Activated CD8-positive, alpha-beta T cell treated with anti-CD3 and anti-CD28 coated beads for 36 hours (primary cell): ENCODE data around the gene COA8. TPM values are rescaled to one million over a fixed set of nuclear protein-coding genes. Genes with fewer than 3 reads are reported as not detected.

ENCODE experiments used
- ATAC-seq: fragments of 200-7000 bp; cut with Tn5 transposase; one replicate; pipeline ENCODE4 v1.10.0; 2021; ENCODE audit warnings: mild to moderate bottlenecking, moderate library complexity
- CTCF ChIA-PET: fragments of 350-600 bp; sonication (Branson Sonifier 250); formaldehyde crosslinking; loops from one replicate; lab custom pipeline; 2021; ENCODE audit warnings: antibody characterized with exemption; lab: Charles Lee
- POLR2A ChIA-PET: fragments of 350-600 bp; sonication (Branson Sonifier 250); formaldehyde crosslinking; loops from one replicate; lab custom pipeline; 2021; ENCODE audit warnings: antibody characterized with exemption; lab: Charles Lee
- DNase-seq: peaks from one replicate; pipeline ENCODE4 v3.0.0-alpha.2; 2020
- H3K27ac Mint-ChIP-seq: one replicate; pipeline ENCODE4 v1.8.0; 2021; ENCODE audit warnings: mild to moderate bottlenecking, mixed read lengths
- H3K27me3 Mint-ChIP-seq: one replicate; pipeline ENCODE4 v1.8.0; 2021; ENCODE audit warnings: mixed read lengths
- H3K36me3 Mint-ChIP-seq: one replicate; pipeline ENCODE4 v1.8.0; 2021; ENCODE audit warnings: low read depth, mixed read lengths
- H3K4me1 Mint-ChIP-seq: one replicate; pipeline ENCODE4 v1.8.0; 2021; ENCODE audit warnings: low read depth, mixed read lengths
- H3K4me3 Mint-ChIP-seq: one replicate; pipeline ENCODE4 v1.8.0; 2021; ENCODE audit warnings: mild to moderate bottlenecking, moderate library complexity, mixed read lengths
- H3K9me3 Mint-ChIP-seq: one replicate; pipeline ENCODE4 v1.8.0; 2021; ENCODE audit warnings: mixed read lengths
- intact Hi-C: fragments of 100-400 bp; cut with micrococcal nuclease; formaldehyde crosslinking; loops from one replicate; pipeline ENCODE4 v1.10.0; 2022
- total RNA-seq, 2 experiments: library from RNA; stranded (reverse); gene quantifications; one replicate each; pipeline ENCODE4 v1.2.3, GENCODE V29; 2021
- TF ChIP-seq, protein P1 (sequence below): fragments of 200-600 bp; IDR thresholded peaks from one replicate; pipeline ENCODE4 v1.8.0; 2022; ENCODE audit warnings: antibody characterized with exemption, mild to moderate bottlenecking

Gene COA8, protein sequence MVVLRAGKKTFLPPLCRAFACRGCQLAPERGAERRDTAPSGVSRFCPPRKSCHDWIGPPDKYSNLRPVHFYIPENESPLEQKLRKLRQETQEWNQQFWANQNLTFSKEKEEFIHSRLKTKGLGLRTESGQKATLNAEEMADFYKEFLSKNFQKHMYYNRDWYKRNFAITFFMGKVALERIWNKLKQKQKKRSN
- 10 to 100 TPM; 40.3 to 45.6 TPM for total RNA-seq

DNA sequence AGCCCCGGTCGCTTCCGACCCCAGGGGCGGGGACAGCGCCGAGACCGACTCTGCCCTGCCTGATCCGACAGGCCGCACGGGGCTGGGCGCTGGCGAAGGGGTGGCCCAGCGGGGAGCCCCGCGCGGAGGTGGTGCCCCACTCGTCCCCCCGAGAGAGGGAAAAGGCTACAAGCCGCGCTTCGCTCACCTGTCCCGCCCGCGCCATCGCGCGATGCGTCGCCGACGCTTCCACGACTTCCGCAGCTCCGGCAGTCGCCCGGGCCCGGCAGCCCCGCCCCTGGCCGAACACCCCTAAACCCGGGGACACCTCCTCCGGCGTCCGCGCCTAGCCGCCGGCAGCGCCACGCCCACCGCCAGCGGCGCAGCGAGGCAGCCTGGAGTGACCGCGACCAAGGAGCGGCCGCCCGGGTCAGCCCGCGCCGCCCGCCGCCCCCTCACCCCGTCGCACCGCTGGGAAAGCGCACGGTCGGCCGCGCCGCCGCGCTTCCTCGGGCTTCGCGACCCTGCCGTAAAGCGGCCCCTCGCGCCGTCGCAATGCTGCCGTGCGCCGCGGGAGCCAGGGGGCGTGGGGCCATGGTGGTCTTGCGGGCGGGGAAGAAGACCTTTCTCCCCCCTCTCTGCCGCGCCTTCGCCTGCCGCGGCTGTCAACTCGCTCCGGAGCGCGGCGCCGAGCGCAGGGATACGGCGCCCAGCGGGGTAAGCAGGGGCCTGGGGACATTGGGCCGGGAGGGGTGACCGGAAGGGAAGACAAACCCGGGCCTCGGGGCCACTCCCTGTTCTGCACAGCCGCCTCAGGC is at the start of gene COA8, which contains the start of gene BAG5:
COA8 (plus strand) TSS at position 532 of the 797 bp plus-strand sequence; CDS start at position 574, 42 bp downstream.
BAG5 (minus strand) TSS at position 229 of the 797 bp plus-strand sequence. CDS start 1,493 bp downstream, outside the sequence.
- peak within 1 kb of the TSS; percentile 100 for H3K4me3 Mint-ChIP-seq
- ATAC-seq = peak; percentile 83
- peaks cover 48% of the 10 kb centered on the region for H3K4me1 Mint-ChIP-seq
- ChIA-PET POLR2A (interaction anchor here (0.9 to 3.4 kb wide), 9 partner anchors 11 to 234 kb away, joined by 3 to 28 read pairs (median 4); partner anchors contain the start of genes KLC1 and TRMT61A), CTCF (interaction anchor here (0.7 to 2.6 kb wide), 4 partner anchors 9 to 44 kb away, joined by 3 to 14 read pairs (median 6); no protein-coding TSS in a partner anchor)
- peak; percentile 92 for DNase-seq
- H3K9me3 Mint-ChIP-seq = no peaks in the 10 kb centered on the region
- peak within 1 kb of the TSS; percentile 97 for H3K27ac Mint-ChIP-seq
- peaks cover 40% of the 10 kb centered on the region for H3K36me3 Mint-ChIP-seq
- TF ChIP-seq, protein P1, sequence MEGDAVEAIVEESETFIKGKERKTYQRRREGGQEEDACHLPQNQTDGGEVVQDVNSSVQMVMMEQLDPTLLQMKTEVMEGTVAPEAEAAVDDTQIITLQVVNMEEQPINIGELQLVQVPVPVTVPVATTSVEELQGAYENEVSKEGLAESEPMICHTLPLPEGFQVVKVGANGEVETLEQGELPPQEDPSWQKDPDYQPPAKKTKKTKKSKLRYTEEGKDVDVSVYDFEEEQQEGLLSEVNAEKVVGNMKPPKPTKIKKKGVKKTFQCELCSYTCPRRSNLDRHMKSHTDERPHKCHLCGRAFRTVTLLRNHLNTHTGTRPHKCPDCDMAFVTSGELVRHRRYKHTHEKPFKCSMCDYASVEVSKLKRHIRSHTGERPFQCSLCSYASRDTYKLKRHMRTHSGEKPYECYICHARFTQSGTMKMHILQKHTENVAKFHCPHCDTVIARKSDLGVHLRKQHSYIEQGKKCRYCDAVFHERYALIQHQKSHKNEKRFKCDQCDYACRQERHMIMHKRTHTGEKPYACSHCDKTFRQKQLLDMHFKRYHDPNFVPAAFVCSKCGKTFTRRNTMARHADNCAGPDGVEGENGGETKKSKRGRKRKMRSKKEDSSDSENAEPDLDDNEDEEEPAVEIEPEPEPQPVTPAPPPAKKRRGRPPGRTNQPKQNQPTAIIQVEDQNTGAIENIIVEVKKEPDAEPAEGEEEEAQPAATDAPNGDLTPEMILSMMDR = no peak
- H3K27me3 Mint-ChIP-seq = no peaks in the 10 kb centered on the region
- intact Hi-C loops = no loop called here

DNA sequence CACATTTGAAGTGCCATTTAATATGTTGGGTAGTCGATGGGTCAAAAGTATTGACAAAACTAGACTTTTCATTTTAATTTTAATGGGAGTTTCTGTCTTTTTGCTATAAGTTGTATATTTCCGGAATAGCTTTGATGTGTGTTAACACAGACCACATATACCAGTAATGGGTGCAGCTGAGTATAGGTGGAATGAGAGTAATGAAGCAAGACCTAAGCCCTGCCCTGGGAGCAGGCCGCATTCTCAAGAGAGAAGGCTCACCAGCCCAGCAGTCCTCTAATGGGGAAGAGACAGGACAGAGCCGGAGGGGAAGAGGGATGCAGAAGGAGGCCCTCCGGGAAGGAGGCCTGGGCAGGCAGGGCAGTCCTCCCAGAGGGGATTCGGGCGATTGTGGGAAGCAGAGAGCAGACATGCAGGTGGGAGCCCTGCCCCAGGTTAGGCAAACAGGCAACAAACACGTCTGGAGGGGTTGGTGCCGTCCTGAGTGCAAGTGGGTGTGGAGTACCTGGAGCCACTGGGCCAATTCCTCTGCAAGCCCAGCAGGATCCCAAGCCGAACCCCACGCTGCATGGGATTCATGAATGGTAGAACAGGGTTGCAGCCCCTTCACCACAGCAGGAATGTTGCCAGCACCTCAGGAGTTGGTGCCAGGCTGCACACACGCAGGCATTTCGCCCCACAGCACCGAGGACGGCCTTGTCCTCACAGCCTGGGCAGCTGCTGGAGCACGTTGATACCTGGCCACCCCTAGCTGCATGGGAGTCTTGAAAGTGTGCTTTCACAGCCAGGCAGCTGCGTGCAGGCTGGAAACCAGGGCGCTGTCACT is 48.0 kb upstream of the COA8 start:
- peaks cover 2% of the 10 kb centered on the region for H3K36me3 Mint-ChIP-seq
- H3K27ac Mint-ChIP-seq = no peak overlapping the region
- no peaks in the 10 kb centered on the region for H3K27me3 Mint-ChIP-seq
- intact Hi-C loops = no loop called here
- peaks cover 10% of the 10 kb centered on the region for H3K4me1 Mint-ChIP-seq
- TF ChIP-seq, protein P1 = no peak
- DNase-seq (no peak), ATAC-seq (no peak)
- POLR2A ChIA-PET = no interaction called here
- no peak overlapping the region for H3K4me3 Mint-ChIP-seq
- CTCF ChIA-PET = interaction anchor here (1.4 kb wide), 1 partner anchor 11 kb away, joined by 3 read pairs; no protein-coding TSS in a partner anchor
- no peaks in the 10 kb centered on the region for H3K9me3 Mint-ChIP-seq

DNA sequence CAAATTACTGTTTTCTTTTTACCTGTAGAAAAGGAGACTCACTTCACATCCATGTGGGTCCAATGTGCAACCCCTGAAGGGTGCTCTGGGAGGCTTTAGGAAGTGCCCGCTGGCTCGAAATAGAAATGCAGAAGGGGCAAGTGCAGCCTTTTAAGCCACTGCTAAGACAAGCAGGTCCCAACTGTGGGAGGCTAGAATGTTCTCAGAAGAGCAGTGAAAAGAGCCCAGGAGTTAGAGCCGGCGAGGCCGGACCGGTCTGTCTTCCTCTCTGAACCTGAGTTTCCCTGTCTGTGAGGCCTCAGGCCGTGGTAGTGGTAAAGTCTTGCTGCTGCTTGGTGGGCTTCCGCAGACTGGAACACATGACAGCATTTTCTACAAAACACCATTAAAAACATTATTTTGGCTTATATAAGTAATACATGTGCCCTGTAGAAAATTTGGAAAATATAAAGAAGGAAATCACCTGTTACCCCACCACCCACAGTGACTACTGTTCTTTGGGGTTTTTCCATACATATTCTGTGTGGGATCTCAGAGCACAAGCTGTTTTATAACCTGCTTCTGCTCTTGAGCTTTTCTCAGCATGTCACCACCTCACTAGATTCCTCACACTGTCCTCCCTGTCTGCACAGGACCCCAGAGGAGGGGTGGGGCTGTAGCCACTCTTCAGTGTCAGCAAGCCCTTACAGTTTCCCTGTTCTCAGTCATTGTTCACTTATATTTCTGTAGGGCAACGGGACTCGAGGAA is 46.2 kb upstream of the COA8 start:
- ATAC-seq (no peak), DNase-seq (no peak)
- Mint-ChIP-seq H3K4me1 (peaks cover 10% of the 10 kb centered on the region), H3K36me3 (no peaks in the 10 kb centered on the region), H3K4me3 (no peak overlapping the region), H3K27me3 (no peaks in the 10 kb centered on the region), H3K27ac (no peak overlapping the region), H3K9me3 (no peaks in the 10 kb centered on the region)
- intact Hi-C loops = no loop called here
- CTCF ChIA-PET = no interaction called here
- TF ChIP-seq, protein P1 = no peak
- POLR2A ChIA-PET = no interaction called here

DNA sequence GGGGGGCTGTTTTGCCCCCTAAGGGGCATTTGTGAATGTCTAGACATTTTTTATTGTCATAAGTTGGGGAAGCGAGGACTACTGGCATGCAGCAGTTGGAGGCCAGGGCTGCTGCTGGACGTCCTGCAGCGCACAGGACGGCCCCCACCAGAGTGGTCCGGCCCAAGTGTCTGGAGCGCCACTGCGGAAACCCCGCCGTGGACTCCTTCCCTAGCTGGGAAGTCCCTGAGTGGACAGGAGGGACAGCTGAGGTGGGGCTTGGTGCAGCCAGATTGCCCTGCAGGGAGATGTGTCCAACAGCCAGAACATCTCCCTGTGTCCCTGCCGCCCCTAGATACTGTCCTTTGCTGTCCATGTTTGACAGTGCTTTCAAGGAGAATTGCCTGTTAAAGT is 45.6 kb upstream of the COA8 start:
- no peaks in the 10 kb centered on the region for H3K36me3 Mint-ChIP-seq
- H3K4me3 Mint-ChIP-seq = no peak overlapping the region
- intact Hi-C loops = no loop called here
- ATAC-seq (no peak), DNase-seq (no peak)
- no peak overlapping the region for H3K27ac Mint-ChIP-seq
- TF ChIP-seq, protein P1 = no peak
- CTCF ChIA-PET = interaction anchor here (2.9 kb wide), 1 partner anchor 12 kb away, joined by 19 read pairs; no protein-coding TSS in a partner anchor
- H3K27me3 Mint-ChIP-seq = no peaks in the 10 kb centered on the region
- POLR2A ChIA-PET = no interaction called here
- peaks cover 10% of the 10 kb centered on the region for H3K4me1 Mint-ChIP-seq
- no peaks in the 10 kb centered on the region for H3K9me3 Mint-ChIP-seq
